ENCODE data around the gene ZDHHC3. TPM values are rescaled to one million over a fixed set of nuclear protein-coding genes. Genes with fewer than 3 reads are reported as not detected.

Gene ZDHHC3
- total RNA-seq, 2 donors from 2014 or later = 64.6 to 91.7 TPM

DNA sequence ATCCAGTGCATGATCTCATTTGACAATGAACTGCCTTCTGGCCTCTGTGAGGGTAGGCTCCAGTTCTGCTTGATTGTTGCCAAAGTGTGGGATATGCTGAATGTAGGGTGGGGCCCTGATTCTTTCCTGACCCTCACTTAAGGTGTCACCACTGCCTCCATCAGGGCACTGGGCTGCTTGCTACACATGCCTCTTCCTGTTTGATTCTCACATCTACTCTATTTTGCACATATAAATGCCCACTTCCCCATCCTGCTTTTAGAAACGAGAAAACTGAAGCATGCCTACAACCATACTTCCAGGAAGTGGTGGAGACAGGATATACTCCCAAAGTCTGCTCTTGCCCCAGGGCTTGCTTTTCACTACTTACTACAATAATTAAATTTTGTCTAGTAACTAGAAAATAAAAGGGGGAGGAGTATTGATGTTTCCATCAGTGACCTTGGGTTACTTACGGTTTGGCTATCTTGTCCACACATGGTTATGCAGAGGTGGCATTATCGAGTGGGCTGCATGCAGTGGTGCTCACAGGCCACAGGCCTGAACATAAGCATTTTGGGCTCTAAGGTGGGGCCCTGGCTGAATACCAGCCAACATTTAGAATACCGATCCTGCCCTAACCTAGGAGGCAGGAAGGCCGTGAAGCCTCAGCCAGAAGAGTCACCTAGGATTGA is 6.7 kb downstream of the ZDHHC3 start:
- H3K4me1 ChIP-seq (replicated peaks) = peaks cover 3% of the 10 kb centered on the region
- TF ChIP-seq POLR2A (IDR thresholded peaks at IDR 0.05) (no peak), POLR2AphosphoS5 (IDR thresholded peaks at IDR 0.05) (no peak)
- TF ChIP-seq, protein P1, sequence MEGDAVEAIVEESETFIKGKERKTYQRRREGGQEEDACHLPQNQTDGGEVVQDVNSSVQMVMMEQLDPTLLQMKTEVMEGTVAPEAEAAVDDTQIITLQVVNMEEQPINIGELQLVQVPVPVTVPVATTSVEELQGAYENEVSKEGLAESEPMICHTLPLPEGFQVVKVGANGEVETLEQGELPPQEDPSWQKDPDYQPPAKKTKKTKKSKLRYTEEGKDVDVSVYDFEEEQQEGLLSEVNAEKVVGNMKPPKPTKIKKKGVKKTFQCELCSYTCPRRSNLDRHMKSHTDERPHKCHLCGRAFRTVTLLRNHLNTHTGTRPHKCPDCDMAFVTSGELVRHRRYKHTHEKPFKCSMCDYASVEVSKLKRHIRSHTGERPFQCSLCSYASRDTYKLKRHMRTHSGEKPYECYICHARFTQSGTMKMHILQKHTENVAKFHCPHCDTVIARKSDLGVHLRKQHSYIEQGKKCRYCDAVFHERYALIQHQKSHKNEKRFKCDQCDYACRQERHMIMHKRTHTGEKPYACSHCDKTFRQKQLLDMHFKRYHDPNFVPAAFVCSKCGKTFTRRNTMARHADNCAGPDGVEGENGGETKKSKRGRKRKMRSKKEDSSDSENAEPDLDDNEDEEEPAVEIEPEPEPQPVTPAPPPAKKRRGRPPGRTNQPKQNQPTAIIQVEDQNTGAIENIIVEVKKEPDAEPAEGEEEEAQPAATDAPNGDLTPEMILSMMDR (IDR thresholded peaks at IDR 0.05) = no peak
- intact Hi-C loops (cut with DNase I) = no loop called here
- no peak overlapping the region for H3K4me3 ChIP-seq
- H3K27ac ChIP-seq = no peak overlapping the region
- no peak for DNase-seq (ENCODE audit: low spot score)
- 93% methylated on average over 5 of the region's 5 CpGs for WGBS
- no peaks in the 10 kb centered on the region for H3K36me3 ChIP-seq
- H3K9me3 ChIP-seq = no peaks in the 10 kb centered on the region
- H3K27me3 ChIP-seq (replicated peaks; ENCODE audit: insufficient read depth) = no peaks in the 10 kb centered on the region

DNA sequence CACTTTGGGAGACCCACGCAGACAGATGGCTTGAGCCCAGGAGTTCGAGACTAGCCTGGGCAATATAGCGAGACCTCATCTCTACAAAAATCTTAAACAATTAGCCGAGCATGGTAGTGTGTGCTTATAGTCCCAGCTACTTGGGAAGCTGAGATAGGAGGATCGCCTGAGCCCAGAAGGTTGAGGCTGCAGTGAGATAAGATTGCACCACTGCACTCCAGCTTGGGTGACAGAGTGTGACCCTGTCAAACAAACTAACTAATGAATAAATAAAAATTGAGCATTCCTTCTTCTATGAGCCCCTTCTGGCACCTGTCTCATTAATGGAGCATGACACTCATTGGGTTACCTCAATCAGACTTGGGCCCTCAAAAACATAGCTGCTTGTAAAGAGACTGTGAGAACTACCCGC is 7.5 kb downstream of the ZDHHC3 start:
- peaks cover 3% of the 10 kb centered on the region for H3K4me1 ChIP-seq (replicated peaks)
- H3K9me3 ChIP-seq = no peaks in the 10 kb centered on the region
- WGBS = 60% methylated on average over 6 of the region's 6 CpGs
- no peak overlapping the region for H3K4me3 ChIP-seq
- H3K27ac ChIP-seq = no peak overlapping the region
- H3K27me3 ChIP-seq (replicated peaks; ENCODE audit: insufficient read depth) = no peaks in the 10 kb centered on the region
- intact Hi-C loops (cut with DNase I) = no loop called here
- DNase-seq (ENCODE audit: low spot score) = no peak
- TF ChIP-seq POLR2A (IDR thresholded peaks at IDR 0.05) (no peak), POLR2AphosphoS5 (IDR thresholded peaks at IDR 0.05) (no peak)
- TF ChIP-seq, protein P1 (IDR thresholded peaks at IDR 0.05) = no peak
- H3K36me3 ChIP-seq = no peaks in the 10 kb centered on the region

DNA sequence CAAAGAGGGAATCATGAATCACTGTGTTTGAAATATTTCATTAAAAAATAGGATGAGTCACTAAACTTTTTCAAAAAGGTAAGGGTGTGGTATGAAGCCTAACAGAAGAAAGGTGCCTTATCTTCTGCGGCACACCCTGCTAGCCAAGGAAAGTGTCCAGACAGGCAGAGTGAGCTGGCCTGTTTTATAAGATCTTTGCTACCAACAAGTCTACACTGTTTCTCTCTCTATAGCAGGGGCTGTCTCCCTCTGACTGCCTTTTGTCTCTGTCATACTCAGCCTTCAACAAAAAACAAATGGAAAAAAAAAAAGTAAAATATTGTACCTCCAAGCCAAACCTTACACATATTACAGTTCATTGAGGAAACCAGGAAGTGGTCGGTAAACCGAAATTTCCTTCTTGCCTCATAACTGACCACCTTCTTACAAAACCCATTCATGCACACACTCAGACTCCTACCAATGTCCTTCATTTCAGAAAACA is 9.1 kb downstream of the ZDHHC3 start:
- no peak overlapping the region for H3K27ac ChIP-seq
- no peaks in the 10 kb centered on the region for H3K9me3 ChIP-seq
- no peaks in the 10 kb centered on the region for H3K27me3 ChIP-seq (replicated peaks; ENCODE audit: insufficient read depth)
- TF ChIP-seq POLR2A (IDR thresholded peaks at IDR 0.05) (no peak), POLR2AphosphoS5 (IDR thresholded peaks at IDR 0.05) (peak; percentile 43)
- TF ChIP-seq, protein P1 (IDR thresholded peaks at IDR 0.05) = no peak
- DNase-seq (ENCODE audit: low spot score) = peak; percentile 41
- H3K4me1 ChIP-seq (replicated peaks) = peaks cover 3% of the 10 kb centered on the region
- no peak overlapping the region for H3K4me3 ChIP-seq
- 39% methylated on average over 3 of the region's 3 CpGs for WGBS
- H3K36me3 ChIP-seq = no peaks in the 10 kb centered on the region
- intact Hi-C loops (cut with DNase I) = no loop called here

DNA sequence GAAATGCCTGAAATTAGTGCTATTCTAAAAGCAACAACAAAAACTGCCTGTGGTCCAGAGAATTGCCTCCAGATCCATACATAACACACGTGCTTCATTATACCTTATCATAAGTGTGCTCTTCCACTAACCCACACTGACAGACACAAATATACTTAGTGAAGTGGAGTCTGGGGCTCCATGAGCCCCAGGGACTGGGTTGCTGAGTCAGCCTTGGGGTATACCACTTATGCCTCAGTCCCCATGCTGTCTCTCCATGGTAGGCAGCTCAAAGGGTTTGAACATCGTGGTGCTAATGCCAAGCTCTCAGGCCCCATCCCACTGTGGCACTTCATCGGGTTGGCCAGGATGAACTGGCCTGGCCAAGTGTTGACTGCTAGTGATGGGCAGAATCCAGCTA is 10.8 kb downstream of the ZDHHC3 start:
- Histone ChIP-seq H3K4me3 (no peak overlapping the region), H3K27me3 (replicated peaks; ENCODE audit: insufficient read depth) (no peaks in the 10 kb centered on the region), H3K4me1 (replicated peaks) (no peaks in the 10 kb centered on the region), H3K36me3 (no peaks in the 10 kb centered on the region), H3K9me3 (no peaks in the 10 kb centered on the region), H3K27ac (no peak overlapping the region)
- intact Hi-C loops (cut with DNase I) = no loop called here
- WGBS = 83% methylated on average over 3 of the region's 3 CpGs
- TF ChIP-seq POLR2A (IDR thresholded peaks at IDR 0.05) = no peak
- TF ChIP-seq, protein P1 (IDR thresholded peaks at IDR 0.05) = no peak
- no peak for TF ChIP-seq POLR2AphosphoS5 (IDR thresholded peaks at IDR 0.05)
- no peak for DNase-seq (ENCODE audit: low spot score)
